DND-41 (cell line): Measurements from ENCODE around the gene MAP1LC3B.

Source experiments
- ATAC-seq: fragments of 200-7000 bp; cut with Tn5 transposase; 3 replicates; pipeline ENCODE4 v1.9.1; 2021; ENCODE audit warnings: low read depth; ENCODE audit not compliant: insufficient read depth
- DNase-seq: peaks from one replicate; pipeline ENCODE4 v3.0.0-alpha.2; 2020
- H2AFZ ChIP-seq: 2 replicates; pipeline ENCODE4 v1.6.0; 2012; ENCODE audit warnings: low read depth, low read length
- H3K27ac ChIP-seq: 2 replicates; pipeline ENCODE4 v1.5.1; 2012; ENCODE audit warnings: low read length, inconsistent platforms
- H3K27me3 ChIP-seq: fragments of 200-600 bp; sonication (generic); 2 replicates; pipeline ENCODE4 v1.6.0; 2012; ENCODE audit warnings: low read length, mild to moderate bottlenecking, inconsistent platforms; ENCODE audit not compliant: insufficient read depth, poor library complexity
- H3K36me3 ChIP-seq: 2 replicates; pipeline ENCODE4 v1.5.1; 2012; ENCODE audit warnings: low read length, inconsistent platforms; ENCODE audit not compliant: insufficient read depth
- H3K4me1 ChIP-seq: 2 replicates; pipeline ENCODE4 v1.5.1; 2012; ENCODE audit warnings: mild to moderate bottlenecking, low read length; ENCODE audit not compliant: insufficient read depth
- H3K4me2 ChIP-seq: 2 replicates; pipeline ENCODE4 v1.6.0; 2012; ENCODE audit warnings: mild to moderate bottlenecking, moderate library complexity, low read length, inconsistent platforms; ENCODE audit not compliant: insufficient read depth
- H3K4me3 ChIP-seq, 2 experiments: fragments of 200-600 bp in 1 of 2; shearing (Covaris generic) in 1 of 2; 2 replicates each; pipeline ENCODE4 v1.5.1; 2012 to 2016; ENCODE audit warnings: inconsistent platforms in 2 of 2, low read length in 2 of 2, mild to moderate bottlenecking in 2 of 2, low read depth in 1 of 2, moderate library complexity in 1 of 2
- H3K79me2 ChIP-seq: 2 replicates; pipeline ENCODE4 v1.6.0; 2012; ENCODE audit warnings: low read length, inconsistent platforms; ENCODE audit not compliant: insufficient read depth
- H3K9ac ChIP-seq: 2 replicates; pipeline ENCODE4 v1.6.0; 2012; ENCODE audit warnings: low read depth, mild to moderate bottlenecking, inconsistent platforms, low read length, moderate library complexity
- H3K9me3 ChIP-seq: 2 replicates; pipeline ENCODE4 v1.5.1; 2012; ENCODE audit warnings: low read length, moderate library complexity, mild to moderate bottlenecking, inconsistent platforms; ENCODE audit not compliant: insufficient read depth, severe bottlenecking
- H4K20me1 ChIP-seq: 2 replicates; pipeline ENCODE4 v1.6.0; 2012; ENCODE audit warnings: low read length; ENCODE audit not compliant: insufficient read depth
- CTCF ChIP-seq: IDR thresholded peaks from 2 replicates; pipeline ENCODE4 v1.5.1; 2012; ENCODE audit warnings: borderline replicate concordance, low read length, moderate library complexity, mild to moderate bottlenecking; ENCODE audit not compliant: poor library complexity, severe bottlenecking; ENCODE audit errors: extremely low read depth
- EZH2 ChIP-seq: IDR thresholded peaks from 3 replicates; pipeline ENCODE4 v1.6.1; 2012; ENCODE audit warnings: borderline replicate concordance, low read depth, mild to moderate bottlenecking, moderate library complexity, low read length, inconsistent platforms; ENCODE audit not compliant: severe bottlenecking

The MAP1LC3B gene

GRCh38 chr16:87363771-87364455, 28.2 kb upstream of the MAP1LC3B start:
- Histone ChIP-seq H3K4me1 (no peaks in the 10 kb centered on the region), H3K4me2 (no peak overlapping the region), H3K9ac (no peak overlapping the region), H3K4me3 (no peak overlapping the region), H4K20me1 (peaks cover 64% of the 10 kb centered on the region), H3K36me3 (peaks cover 59% of the 10 kb centered on the region), H3K79me2 (peaks cover 77% of the 10 kb centered on the region), H3K27ac (no peak overlapping the region), H3K9me3 (no peaks in the 10 kb centered on the region), H3K27me3 (no peaks in the 10 kb centered on the region), H2AFZ (no peak overlapping the region)
- TF ChIP-seq CTCF (no peak), EZH2 (no peak)
- DNase-seq = no peak
- ATAC-seq = no peak

- DNase-seq (no peak), ATAC-seq (no peak)
- no peaks in the 10 kb centered on the region for H3K9me3 ChIP-seq
- H3K4me2 ChIP-seq = no peak overlapping the region
- H3K4me1 ChIP-seq = no peaks in the 10 kb centered on the region
- no peaks in the 10 kb centered on the region for H3K27me3 ChIP-seq
- H3K36me3 ChIP-seq = peaks cover 47% of the 10 kb centered on the region
- no peak overlapping the region for H3K4me3 ChIP-seq
- H3K79me2 ChIP-seq = peaks cover 87% of the 10 kb centered on the region
- H2AFZ ChIP-seq = no peak overlapping the region
- no peak for TF ChIP-seq EZH2
- no peak for TF ChIP-seq CTCF
- peaks cover 62% of the 10 kb centered on the region for H4K20me1 ChIP-seq
- H3K9ac ChIP-seq = no peak overlapping the region
- no peak overlapping the region for H3K27ac ChIP-seq
These were observed 27.0 kb upstream of the MAP1LC3B start for GRCh38 chr16:87365021-87365713.

GRCh38 chr16:87366288-87366687, 25.8 kb upstream of the MAP1LC3B start:
- Histone ChIP-seq H4K20me1 (peaks cover 61% of the 10 kb centered on the region), H3K79me2 (peaks cover 92% of the 10 kb centered on the region), H3K4me1 (no peaks in the 10 kb centered on the region), H3K4me3 (no peak overlapping the region), H3K9ac (no peak overlapping the region), H3K9me3 (no peaks in the 10 kb centered on the region), H3K27me3 (no peaks in the 10 kb centered on the region), H3K4me2 (no peak overlapping the region), H3K36me3 (peaks cover 37% of the 10 kb centered on the region), H2AFZ (no peak overlapping the region), H3K27ac (no peak overlapping the region)
- no peak for ATAC-seq
- no peak for TF ChIP-seq CTCF
- no peak for DNase-seq
